Chondrocyte (in vitro differentiated cells): ENCODE results near the gene QRFP. TPM values are rescaled to one million over a fixed set of nuclear protein-coding genes. Genes with fewer than 3 reads are reported as not detected.
A peak's percentile ranks its signal among the peaks of the same experiment; 100 is the strongest.
"Not testable (repeated sequence)": the region's sequence is repeated elsewhere in the genome, so short reads cannot be mapped to it uniquely, and the experiment has no call there.

Experiments used
- DNase-seq: peaks from one replicate; pipeline ENCODE4 v3.0.0; 2021; ENCODE audit warnings: mixed read lengths, low spot score
- H3K27ac Mint-ChIP-seq: one replicate; pipeline ENCODE4 v1.8.0; 2021; ENCODE audit warnings: mild to moderate bottlenecking, moderate library complexity, mixed read lengths; ENCODE audit not compliant: unreplicated experiment
- H3K27me3 Mint-ChIP-seq: 2 replicates; pipeline ENCODE4 v1.8.0; 2021; ENCODE audit warnings: low read depth, mixed read lengths
- H3K36me3 Mint-ChIP-seq: 2 replicates; pipeline ENCODE4 v1.8.0; 2021; ENCODE audit warnings: low read depth, mixed read lengths
- H3K4me1 Mint-ChIP-seq: 2 replicates; pipeline ENCODE4 v1.8.0; 2021; ENCODE audit warnings: low read depth, mild to moderate bottlenecking, mixed read lengths
- H3K4me3 Mint-ChIP-seq: one replicate; pipeline ENCODE4 v1.8.0; 2021; ENCODE audit warnings: mild to moderate bottlenecking, moderate library complexity, mixed read lengths; ENCODE audit not compliant: unreplicated experiment
- H3K9me3 Mint-ChIP-seq: 2 replicates; pipeline ENCODE4 v1.8.0; 2021; ENCODE audit warnings: low read depth, mixed read lengths
- total RNA-seq: library from RNA; stranded (reverse); gene quantifications from 3 replicates; pipeline ENCODE4 v1.2.1, GENCODE V29; 2021
- TF ChIP-seq, protein P1 (sequence below): fragments of 200-600 bp; sonication (generic); IDR thresholded peaks from 2 replicates; pipeline ENCODE4 v1.5.0; 2021; ENCODE audit warnings: antibody characterized with exemption, mild to moderate bottlenecking, moderate library complexity

The QRFP gene
- total RNA-seq, 1 donor from 2014 or later, result not detected

GRCh38 chr9:130914417-130915095 is 17.9 kb upstream of the QRFP start:
- no peaks in the 10 kb centered on the region for H3K36me3 Mint-ChIP-seq
- TF ChIP-seq, protein P1, sequence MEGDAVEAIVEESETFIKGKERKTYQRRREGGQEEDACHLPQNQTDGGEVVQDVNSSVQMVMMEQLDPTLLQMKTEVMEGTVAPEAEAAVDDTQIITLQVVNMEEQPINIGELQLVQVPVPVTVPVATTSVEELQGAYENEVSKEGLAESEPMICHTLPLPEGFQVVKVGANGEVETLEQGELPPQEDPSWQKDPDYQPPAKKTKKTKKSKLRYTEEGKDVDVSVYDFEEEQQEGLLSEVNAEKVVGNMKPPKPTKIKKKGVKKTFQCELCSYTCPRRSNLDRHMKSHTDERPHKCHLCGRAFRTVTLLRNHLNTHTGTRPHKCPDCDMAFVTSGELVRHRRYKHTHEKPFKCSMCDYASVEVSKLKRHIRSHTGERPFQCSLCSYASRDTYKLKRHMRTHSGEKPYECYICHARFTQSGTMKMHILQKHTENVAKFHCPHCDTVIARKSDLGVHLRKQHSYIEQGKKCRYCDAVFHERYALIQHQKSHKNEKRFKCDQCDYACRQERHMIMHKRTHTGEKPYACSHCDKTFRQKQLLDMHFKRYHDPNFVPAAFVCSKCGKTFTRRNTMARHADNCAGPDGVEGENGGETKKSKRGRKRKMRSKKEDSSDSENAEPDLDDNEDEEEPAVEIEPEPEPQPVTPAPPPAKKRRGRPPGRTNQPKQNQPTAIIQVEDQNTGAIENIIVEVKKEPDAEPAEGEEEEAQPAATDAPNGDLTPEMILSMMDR, result no peak
- peaks cover 2% of the 10 kb centered on the region for H3K27me3 Mint-ChIP-seq
- no peak for DNase-seq
- no peak overlapping the region for H3K4me3 Mint-ChIP-seq
- no peaks in the 10 kb centered on the region for H3K9me3 Mint-ChIP-seq
- no peak overlapping the region for H3K27ac Mint-ChIP-seq
- peaks cover 4% of the 10 kb centered on the region for H3K4me1 Mint-ChIP-seq

GRCh38 chr9:130913599-130914416 is 17.2 kb upstream of the QRFP start:
- H3K4me1 Mint-ChIP-seq, result peaks cover 4% of the 10 kb centered on the region
- H3K27me3 Mint-ChIP-seq, result no peaks in the 10 kb centered on the region
- H3K36me3 Mint-ChIP-seq, result no peaks in the 10 kb centered on the region
- H3K9me3 Mint-ChIP-seq, result no peaks in the 10 kb centered on the region
- no peak for DNase-seq
- no peak overlapping the region for H3K4me3 Mint-ChIP-seq
- peak overlapping the region; percentile 27 for H3K27ac Mint-ChIP-seq
- TF ChIP-seq, protein P1, result no peak

DNA sequence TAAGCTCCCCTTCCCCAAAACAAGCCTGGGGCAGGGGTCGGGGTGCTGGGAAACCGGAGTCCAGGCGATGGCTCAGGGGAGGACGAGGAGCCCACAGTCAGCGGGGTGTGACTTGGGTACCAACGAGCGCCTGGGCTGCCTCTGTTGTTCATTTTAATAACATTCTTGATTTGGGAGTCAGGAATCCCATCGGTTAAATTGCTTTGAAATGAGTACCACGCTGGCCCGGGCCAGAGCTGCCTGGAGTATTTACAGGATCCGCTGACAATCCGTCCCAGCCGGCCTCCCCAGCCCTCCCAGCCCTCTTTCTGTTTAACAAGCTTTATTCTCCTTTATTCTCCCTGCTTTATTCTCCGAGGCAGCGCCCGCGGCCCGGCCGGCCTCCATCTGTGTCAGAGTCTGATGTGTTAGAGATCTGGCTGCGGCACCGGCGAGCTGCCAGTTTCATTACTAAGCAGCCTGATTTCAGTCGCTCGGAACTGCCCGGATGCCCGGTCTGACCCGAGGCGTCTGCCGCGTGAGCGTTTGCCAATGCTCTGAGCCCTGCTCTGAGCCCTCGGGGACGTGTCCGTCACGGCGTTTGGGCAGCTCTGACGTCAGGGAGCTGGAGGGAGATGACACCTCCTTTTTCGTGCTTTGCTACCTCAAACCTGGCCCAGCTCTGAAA is 16.5 kb upstream of the QRFP start:
- Mint-ChIP-seq H3K9me3 (no peaks in the 10 kb centered on the region), H3K36me3 (no peaks in the 10 kb centered on the region), H3K27me3 (no peaks in the 10 kb centered on the region), H3K4me1 (peaks cover 4% of the 10 kb centered on the region), H3K27ac (peak overlapping the region; percentile 27), H3K4me3 (no peak overlapping the region)
- no peak for DNase-seq
- TF ChIP-seq, protein P1, result no peak

DNA sequence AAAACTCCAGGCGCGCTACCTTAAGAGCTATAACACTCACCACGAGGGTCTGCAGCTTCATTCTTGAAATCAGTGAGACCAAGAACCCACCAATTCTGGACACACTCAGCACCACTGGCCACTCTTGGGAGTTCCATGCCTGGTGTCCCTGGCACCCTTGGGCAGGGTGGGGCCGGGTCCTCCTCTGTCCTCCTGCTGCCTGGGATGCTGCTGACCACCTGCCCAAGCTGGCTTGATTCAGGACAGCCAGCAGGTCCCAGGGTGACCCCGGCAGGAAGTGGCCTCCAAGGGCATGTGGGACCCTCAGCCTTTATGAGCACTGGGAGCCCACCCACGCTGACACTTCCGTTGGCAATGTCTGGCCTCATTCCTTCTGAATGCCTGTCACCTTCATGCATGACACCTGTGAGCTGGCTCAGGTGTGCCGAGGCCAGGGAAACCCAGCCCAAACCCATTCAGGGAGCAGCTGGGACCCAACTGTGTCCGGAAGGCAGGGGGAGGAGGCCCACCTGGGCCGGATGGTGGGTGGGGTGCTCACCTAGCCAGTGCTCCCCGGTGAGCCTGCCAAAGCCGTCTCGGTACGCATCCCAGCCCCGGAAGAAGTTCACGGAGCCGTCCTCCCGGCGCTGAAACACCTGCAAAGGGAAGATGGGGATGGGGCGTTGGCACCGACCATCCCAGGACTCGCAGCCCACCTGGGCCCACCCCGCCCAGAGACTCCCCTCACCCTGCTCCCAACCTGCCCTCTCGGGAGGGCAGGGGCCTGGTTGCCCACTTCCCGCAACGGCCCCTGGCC is 14.8 kb upstream of the QRFP start:
- Mint-ChIP-seq H3K4me3 (no peak overlapping the region), H3K27ac (no peak overlapping the region), H3K27me3 (no peaks in the 10 kb centered on the region), H3K36me3 (no peaks in the 10 kb centered on the region), H3K9me3 (no peaks in the 10 kb centered on the region), H3K4me1 (peaks cover 4% of the 10 kb centered on the region)
- TF ChIP-seq, protein P1, result no peak
- DNase-seq, result no peak

DNA sequence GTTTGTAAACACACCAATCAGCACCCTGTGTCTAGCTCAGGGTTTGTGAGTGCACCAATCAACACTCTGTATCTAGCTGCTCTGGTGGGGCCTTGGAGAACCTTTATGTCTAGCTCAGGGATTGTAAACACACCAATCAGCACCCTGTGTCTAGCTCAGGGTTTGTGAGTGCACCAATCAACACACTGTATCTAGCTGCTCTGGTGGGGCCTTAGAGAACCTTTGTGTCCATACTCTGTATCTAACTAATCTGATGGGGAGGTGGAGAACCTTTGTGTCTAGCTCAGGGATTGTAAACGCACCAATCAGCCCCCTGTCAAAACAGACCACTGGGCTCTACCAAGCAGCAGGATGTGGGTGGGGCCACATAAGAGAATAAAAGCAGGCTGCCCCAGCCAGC is 14.1 kb upstream of the QRFP start:
- not testable (repeated sequence) for H3K4me3 Mint-ChIP-seq, H3K4me1 Mint-ChIP-seq, H3K27ac Mint-ChIP-seq, H3K36me3 Mint-ChIP-seq, H3K9me3 Mint-ChIP-seq, H3K27me3 Mint-ChIP-seq, DNase-seq

GRCh38 chr9:130910041-130910440 is 13.4 kb upstream of the QRFP start:
- H3K36me3 Mint-ChIP-seq, H3K4me1 Mint-ChIP-seq, H3K4me3 Mint-ChIP-seq, H3K9me3 Mint-ChIP-seq, H3K27me3 Mint-ChIP-seq, DNase-seq, H3K27ac Mint-ChIP-seq: not testable (repeated sequence)
